ENCODE data around the gene CCNYL1.
"Not testable (repeated sequence)": the region's sequence is repeated elsewhere in the genome, so short reads cannot be mapped to it uniquely, and the experiment has no call there.

The CCNYL1 gene

DNA sequence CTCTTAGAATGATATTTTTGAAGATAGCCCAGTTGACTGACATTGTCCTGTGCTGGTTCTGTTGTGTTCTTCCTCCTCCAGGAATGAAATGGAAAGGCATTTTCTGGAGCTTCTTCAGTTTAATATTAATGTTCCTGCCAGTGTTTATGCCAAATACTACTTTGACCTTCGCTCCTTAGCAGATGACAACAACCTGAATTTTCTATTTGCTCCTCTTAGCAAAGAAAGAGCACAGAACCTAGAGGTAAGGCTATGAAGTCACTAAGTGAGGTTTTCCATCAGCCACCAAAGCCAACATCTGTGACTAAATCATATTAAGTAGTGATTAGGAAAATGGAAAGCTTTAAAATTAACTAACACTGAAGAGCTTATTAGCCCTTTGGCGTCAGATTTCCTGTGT is 39.4 kb downstream of the CCNYL1 start:
- H3K27me3 ChIP-seq (ENCODE audit: control insufficient read depth in 1 of 2, insufficient read depth in 2 of 2, low read length in 2 of 2), result no peaks in the 10 kb centered on the region
- no peaks in the 10 kb centered on the region for H3K9me3 ChIP-seq (ENCODE audit: control insufficient read depth in 2 of 2, low read length in 2 of 2)
- H3K36me3 ChIP-seq (ENCODE audit: control insufficient read depth in 2 of 2, insufficient read depth in 2 of 2, low read length in 2 of 2), result peaks cover 11 to 13% of the 10 kb centered on the region in 2 donors
- peaks cover 3% of the 10 kb centered on the region for H3K4me1 ChIP-seq (ENCODE audit: control insufficient read depth, insufficient read depth, low read length)
- H3K4me3 ChIP-seq (ENCODE audit: low read length in 2 of 2), result no peak overlapping the region
- no peak overlapping the region for H3K27ac ChIP-seq (ENCODE audit: low read length)
- no peak overlapping the region for H3K9ac ChIP-seq (ENCODE audit: low read length in 2 of 2)

DNA sequence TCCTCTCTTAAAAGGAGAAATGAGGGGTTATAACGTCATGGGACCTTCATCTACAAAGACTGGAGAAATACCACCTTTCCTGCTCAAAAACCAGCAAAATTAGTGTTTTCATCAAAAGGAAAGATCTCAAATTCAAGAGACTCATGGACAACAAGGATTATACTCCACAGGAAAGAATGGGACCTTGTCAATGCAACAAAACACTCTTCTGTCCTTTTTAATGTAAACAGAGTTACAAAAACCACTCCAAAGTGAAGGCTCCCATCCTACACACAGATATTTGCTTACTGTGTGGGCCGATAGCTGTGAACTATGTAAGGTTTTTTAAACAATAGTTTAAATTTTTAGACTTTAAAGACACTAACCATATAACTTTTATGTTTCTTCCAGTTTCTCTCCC is 42.2 kb downstream of the CCNYL1 start:
- H3K4me3 ChIP-seq (ENCODE audit: low read length in 2 of 2), result not testable (repeated sequence)

DNA sequence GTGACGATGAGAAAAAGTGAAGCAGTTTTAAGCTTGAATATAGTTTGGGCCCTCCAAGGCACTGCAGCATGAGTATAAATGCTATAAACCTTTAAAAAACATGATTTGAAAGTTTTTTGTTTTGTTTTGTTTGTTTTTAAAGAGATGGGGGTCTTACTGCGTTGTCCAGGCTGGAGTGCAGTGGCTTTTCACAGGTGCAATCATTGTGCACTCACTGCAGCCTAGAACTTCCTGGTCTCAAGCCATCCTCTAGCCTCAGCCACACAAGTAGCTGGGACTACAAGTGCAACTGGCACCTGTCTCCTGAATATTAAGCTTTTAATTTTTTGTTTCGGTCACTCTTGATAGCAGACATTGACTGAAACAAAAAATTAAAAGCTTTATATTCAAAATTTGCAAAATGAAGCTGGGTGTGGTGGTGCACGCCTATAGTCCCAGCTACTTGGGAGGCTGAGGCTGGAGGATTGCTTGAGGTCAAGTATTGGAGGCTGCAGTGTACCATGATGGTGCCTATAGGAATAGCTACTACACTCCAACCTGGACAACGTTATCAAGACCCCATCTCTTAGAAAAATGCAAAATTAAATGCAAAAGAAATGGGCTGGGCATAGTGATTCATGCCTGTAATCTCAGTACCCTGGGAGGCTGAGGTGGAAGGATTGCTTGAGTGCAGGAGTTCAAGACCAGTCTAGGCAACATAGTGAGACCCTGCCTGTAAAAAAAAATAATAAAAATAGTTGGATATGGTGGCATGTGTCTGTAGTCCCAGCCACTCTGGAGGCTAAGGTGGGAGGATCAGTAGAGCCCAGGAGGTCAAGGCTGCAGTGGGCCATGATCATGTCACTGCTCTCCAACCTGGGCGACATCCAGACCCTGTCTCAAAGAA is 43.3 kb downstream of the CCNYL1 start:
- H3K9me3 ChIP-seq (ENCODE audit: control insufficient read depth in 2 of 2, low read length in 2 of 2), result no peaks in the 10 kb centered on the region
- no peak overlapping the region for H3K4me3 ChIP-seq (ENCODE audit: low read length in 2 of 2)
- H3K27ac ChIP-seq (ENCODE audit: low read length), result no peak overlapping the region
- H3K9ac ChIP-seq (ENCODE audit: low read length in 2 of 2), result no peak overlapping the region
- peaks cover 9 to 18% of the 10 kb centered on the region in 2 donors for H3K36me3 ChIP-seq (ENCODE audit: control insufficient read depth in 2 of 2, insufficient read depth in 2 of 2, low read length in 2 of 2)
- no peaks in the 10 kb centered on the region for H3K27me3 ChIP-seq (ENCODE audit: control insufficient read depth in 1 of 2, insufficient read depth in 2 of 2, low read length in 2 of 2)
- no peaks in the 10 kb centered on the region for H3K4me1 ChIP-seq (ENCODE audit: control insufficient read depth, insufficient read depth, low read length)

More for the DNA sequence above, 42.2 kb downstream of the CCNYL1 start:
- H3K36me3 ChIP-seq (ENCODE audit: control insufficient read depth in 2 of 2, insufficient read depth in 2 of 2, low read length in 2 of 2), result peaks cover 10 to 13% of the 10 kb centered on the region in 2 donors
- not testable (repeated sequence) for H3K9me3 ChIP-seq (ENCODE audit: control insufficient read depth in 2 of 2, low read length in 2 of 2); H3K27ac ChIP-seq (ENCODE audit: low read length); H3K27me3 ChIP-seq (ENCODE audit: control insufficient read depth in 1 of 2, insufficient read depth in 2 of 2, low read length in 2 of 2); H3K4me1 ChIP-seq (ENCODE audit: control insufficient read depth, insufficient read depth, low read length); H3K9ac ChIP-seq (ENCODE audit: low read length in 2 of 2)

DNA sequence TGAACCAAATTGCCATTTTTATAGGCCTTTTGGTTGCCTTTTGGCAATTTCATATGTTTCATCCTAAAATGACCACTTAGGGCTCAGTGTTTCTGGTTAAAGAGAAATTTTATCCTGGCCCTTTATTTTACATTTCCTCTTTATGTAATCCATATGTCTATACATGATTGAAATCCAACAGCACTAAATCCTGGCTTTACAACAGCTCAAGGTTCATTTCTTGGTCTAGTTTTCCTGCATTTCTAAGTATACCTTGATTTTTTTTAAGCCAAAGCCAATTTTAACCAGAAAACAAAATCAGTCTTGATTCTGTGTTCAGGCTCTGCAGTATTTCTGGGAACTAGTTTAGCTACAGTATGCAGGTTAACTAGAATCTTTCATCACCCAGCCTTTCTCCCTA is 46.6 kb downstream of the CCNYL1 start:
- Histone ChIP-seq H3K9ac (ENCODE audit: low read length in 2 of 2) (no peak overlapping the region), H3K27ac (ENCODE audit: low read length) (no peak overlapping the region), H3K27me3 (ENCODE audit: control insufficient read depth in 1 of 2, insufficient read depth in 2 of 2, low read length in 2 of 2) (no peaks in the 10 kb centered on the region), H3K9me3 (ENCODE audit: control insufficient read depth in 2 of 2, low read length in 2 of 2) (no peaks in the 10 kb centered on the region), H3K4me1 (ENCODE audit: control insufficient read depth, insufficient read depth, low read length) (no peaks in the 10 kb centered on the region), H3K4me3 (ENCODE audit: low read length in 2 of 2) (no peak overlapping the region), H3K36me3 (ENCODE audit: control insufficient read depth in 2 of 2, insufficient read depth in 2 of 2, low read length in 2 of 2) (peaks cover 22 to 34% of the 10 kb centered on the region in 2 donors)

DNA sequence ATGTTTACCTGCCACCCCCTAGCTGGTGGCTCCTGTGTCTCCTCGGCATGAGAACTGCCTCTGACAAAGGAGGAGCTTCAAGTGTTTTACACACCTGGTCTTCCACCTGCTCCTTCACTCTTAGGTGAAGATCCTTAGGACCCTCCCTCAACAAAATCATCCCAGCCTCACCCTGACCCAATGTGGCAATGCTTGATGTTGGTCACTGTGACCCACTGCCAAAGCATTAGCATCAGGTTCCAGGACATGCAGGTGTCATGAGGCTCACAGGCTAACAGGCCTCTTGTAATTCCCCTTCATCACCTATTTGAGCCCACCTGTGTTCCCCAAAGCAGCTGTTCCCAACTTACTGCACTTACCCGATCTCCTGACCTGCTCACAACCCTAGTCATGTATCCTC is 48.5 kb downstream of the CCNYL1 start:
- Histone ChIP-seq H3K4me3 (ENCODE audit: low read length in 2 of 2) (no peak overlapping the region), H3K9me3 (ENCODE audit: control insufficient read depth in 2 of 2, low read length in 2 of 2) (no peaks in the 10 kb centered on the region), H3K4me1 (ENCODE audit: control insufficient read depth, insufficient read depth, low read length) (no peaks in the 10 kb centered on the region), H3K36me3 (ENCODE audit: control insufficient read depth in 2 of 2, insufficient read depth in 2 of 2, low read length in 2 of 2) (peaks cover 20 to 28% of the 10 kb centered on the region in 2 donors), H3K27ac (ENCODE audit: low read length) (no peak overlapping the region), H3K9ac (ENCODE audit: low read length in 2 of 2) (no peak overlapping the region), H3K27me3 (ENCODE audit: control insufficient read depth in 1 of 2, insufficient read depth in 2 of 2, low read length in 2 of 2) (no peaks in the 10 kb centered on the region)

DNA sequence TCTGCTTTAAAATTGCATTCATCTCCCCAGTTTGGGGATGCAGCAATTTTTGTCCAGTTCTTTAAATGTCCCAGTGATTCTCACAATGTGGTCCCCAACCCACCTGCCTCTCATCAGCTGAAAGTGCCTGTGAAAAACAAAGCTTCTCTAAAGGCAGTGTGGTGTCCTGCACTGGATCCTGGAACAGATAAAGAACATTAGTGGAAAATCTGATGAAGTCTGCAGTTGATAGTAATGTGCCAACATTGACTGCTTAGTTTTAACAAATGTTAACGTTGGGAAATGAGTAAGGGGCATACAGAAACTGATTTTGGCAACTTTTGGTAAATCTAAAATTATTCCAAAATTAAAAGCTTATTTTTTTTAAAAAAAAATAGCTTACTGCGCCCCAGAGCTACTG is 49.0 kb downstream of the CCNYL1 start:
- Histone ChIP-seq H3K4me1 (ENCODE audit: control insufficient read depth, insufficient read depth, low read length) (peaks cover under 1% of the 10 kb centered on the region), H3K36me3 (ENCODE audit: control insufficient read depth in 2 of 2, insufficient read depth in 2 of 2, low read length in 2 of 2) (peaks cover 17 to 27% of the 10 kb centered on the region in 2 donors), H3K9me3 (ENCODE audit: control insufficient read depth in 2 of 2, low read length in 2 of 2) (no peaks in the 10 kb centered on the region)

DNA sequence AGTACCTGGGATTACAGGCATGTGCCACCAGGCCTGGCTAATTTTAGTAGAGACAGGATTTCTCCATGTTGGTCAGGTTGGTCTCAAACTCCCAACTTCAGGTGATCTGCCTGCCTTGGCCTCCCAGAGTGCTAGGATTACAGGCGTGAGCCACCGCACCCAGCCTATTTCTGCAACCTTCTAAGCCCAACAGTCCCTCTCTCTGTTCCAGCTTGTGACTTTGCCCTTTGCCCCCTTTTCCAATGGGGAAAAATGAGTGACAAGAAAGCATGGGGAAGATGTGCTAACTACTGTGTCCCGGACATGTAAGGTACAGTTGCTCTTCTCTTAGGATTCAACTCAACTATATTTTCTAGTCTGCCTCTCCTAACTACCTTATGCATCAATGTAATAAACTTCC is 50.0 kb downstream of the CCNYL1 start:
- not testable (repeated sequence) for H3K27ac ChIP-seq (ENCODE audit: low read length); H3K4me3 ChIP-seq (ENCODE audit: low read length in 2 of 2); H3K9me3 ChIP-seq (ENCODE audit: control insufficient read depth in 2 of 2, low read length in 2 of 2); H3K9ac ChIP-seq (ENCODE audit: low read length in 2 of 2); H3K4me1 ChIP-seq (ENCODE audit: control insufficient read depth, insufficient read depth, low read length); H3K27me3 ChIP-seq (ENCODE audit: control insufficient read depth in 1 of 2, insufficient read depth in 2 of 2, low read length in 2 of 2)
- peaks cover 17 to 27% of the 10 kb centered on the region in 2 donors for H3K36me3 ChIP-seq (ENCODE audit: control insufficient read depth in 2 of 2, insufficient read depth in 2 of 2, low read length in 2 of 2)

More for the DNA sequence above, 49.0 kb downstream of the CCNYL1 start:
- H3K27me3 ChIP-seq (ENCODE audit: control insufficient read depth in 1 of 2, insufficient read depth in 2 of 2, low read length in 2 of 2), result no peaks in the 10 kb centered on the region
- no peak overlapping the region for H3K4me3 ChIP-seq (ENCODE audit: low read length in 2 of 2)
- no peak overlapping the region for H3K9ac ChIP-seq (ENCODE audit: low read length in 2 of 2)
- no peak overlapping the region for H3K27ac ChIP-seq (ENCODE audit: low read length)

DNA sequence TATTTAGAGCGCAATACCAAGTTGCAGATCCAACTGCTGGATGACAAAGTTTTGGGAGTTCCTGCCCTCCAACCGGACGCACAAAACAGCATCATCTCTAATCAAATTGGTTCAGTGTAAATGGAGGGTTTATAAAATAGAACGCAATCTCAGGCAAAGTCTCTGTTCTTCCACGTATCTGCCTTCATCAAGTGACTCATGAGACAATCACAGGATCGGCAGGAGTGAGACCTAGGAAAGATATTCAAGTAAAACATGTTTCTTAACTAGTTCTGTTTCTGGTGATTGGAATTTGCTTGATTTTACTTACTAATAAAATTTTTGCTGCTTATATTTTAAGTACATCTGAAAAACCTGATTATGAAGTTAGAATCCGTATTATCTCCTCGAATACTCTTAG is 50.7 kb downstream of the CCNYL1 start:
- Histone ChIP-seq H3K36me3 (ENCODE audit: control insufficient read depth in 2 of 2, insufficient read depth in 2 of 2, low read length in 2 of 2) (peaks cover 17 to 31% of the 10 kb centered on the region in 2 donors), H3K27me3 (ENCODE audit: control insufficient read depth in 1 of 2, insufficient read depth in 2 of 2, low read length in 2 of 2) (no peaks in the 10 kb centered on the region), H3K9me3 (ENCODE audit: control insufficient read depth in 2 of 2, low read length in 2 of 2) (no peaks in the 10 kb centered on the region), H3K9ac (ENCODE audit: low read length in 2 of 2) (no peak overlapping the region), H3K27ac (ENCODE audit: low read length) (no peak overlapping the region), H3K4me3 (ENCODE audit: low read length in 2 of 2) (no peak overlapping the region), H3K4me1 (ENCODE audit: control insufficient read depth, insufficient read depth, low read length) (peaks cover 13% of the 10 kb centered on the region)

DNA sequence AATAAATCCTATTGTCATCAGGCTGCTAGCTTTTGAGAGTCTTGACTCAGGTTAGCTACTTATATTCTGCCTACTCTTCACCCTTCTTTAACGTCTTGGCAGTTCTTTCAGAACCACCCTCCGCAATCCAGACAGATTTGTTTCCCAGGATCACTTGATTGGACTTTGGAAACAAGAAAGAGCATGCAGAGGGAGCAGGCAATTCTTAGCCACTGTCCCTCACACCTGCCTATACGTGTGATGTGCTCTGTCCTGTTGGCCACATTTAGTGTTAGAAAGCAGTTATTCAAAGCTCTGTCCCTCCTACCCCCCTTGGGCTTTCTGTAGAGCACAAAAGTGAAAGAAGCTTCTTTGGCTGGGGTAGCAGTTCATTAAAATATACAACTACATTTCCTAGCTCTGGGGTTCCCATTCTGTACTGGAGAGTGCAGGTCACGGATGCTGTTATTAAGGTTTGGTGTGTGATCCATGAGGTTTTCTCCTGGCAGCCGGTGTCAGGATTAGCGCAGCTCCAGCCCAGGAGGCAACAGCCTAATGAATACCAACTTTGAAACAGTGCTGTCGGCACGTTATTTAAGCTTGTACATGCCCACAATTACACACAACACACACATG is 52.0 kb downstream of the CCNYL1 start:
- H3K4me3 ChIP-seq (ENCODE audit: low read length in 2 of 2), result peak overlapping the region; percentile 15 to 61
- H3K36me3 ChIP-seq (ENCODE audit: control insufficient read depth in 2 of 2, insufficient read depth in 2 of 2, low read length in 2 of 2), result peaks cover 23 to 39% of the 10 kb centered on the region in 2 donors
- H3K4me1 ChIP-seq (ENCODE audit: control insufficient read depth, insufficient read depth, low read length), result peaks cover 26% of the 10 kb centered on the region
- H3K9ac ChIP-seq (ENCODE audit: low read length in 2 of 2), result peak overlapping the region; percentile 1 to 43
- peak overlapping the region; percentile 37 for H3K27ac ChIP-seq (ENCODE audit: low read length)
- no peaks in the 10 kb centered on the region for H3K9me3 ChIP-seq (ENCODE audit: control insufficient read depth in 2 of 2, low read length in 2 of 2)
- no peaks in the 10 kb centered on the region for H3K27me3 ChIP-seq (ENCODE audit: control insufficient read depth in 1 of 2, insufficient read depth in 2 of 2, low read length in 2 of 2)

DNA sequence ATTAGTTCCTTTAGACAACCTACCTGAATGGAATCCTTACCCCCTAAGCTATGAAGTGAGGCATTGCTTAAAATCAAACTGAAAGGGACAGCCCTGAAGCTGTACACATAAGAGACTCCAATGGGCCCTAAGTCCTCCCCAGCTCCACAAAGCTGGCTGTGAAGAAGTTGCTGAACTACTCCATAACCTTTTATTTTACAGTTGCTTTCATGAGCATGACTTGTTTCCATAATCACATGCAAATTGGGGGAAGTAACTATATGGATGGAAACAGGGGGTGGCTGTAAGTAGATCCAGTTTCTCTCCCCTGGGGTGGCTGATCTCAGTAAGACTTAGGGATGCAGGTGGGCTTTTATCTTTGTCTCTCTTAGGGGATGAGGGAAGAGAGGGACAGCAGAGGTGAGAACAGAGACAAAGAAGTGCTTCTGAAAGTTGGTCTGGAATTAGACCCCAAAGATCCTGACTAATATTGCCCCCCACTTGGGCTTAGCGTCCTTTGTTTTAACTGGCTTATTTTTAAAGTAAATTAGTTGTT is 52.7 kb downstream of the CCNYL1 start:
- H3K36me3 ChIP-seq (ENCODE audit: control insufficient read depth in 2 of 2, insufficient read depth in 2 of 2, low read length in 2 of 2), result peaks cover 23 to 36% of the 10 kb centered on the region in 2 donors
- peaks cover 28% of the 10 kb centered on the region for H3K4me1 ChIP-seq (ENCODE audit: control insufficient read depth, insufficient read depth, low read length)
- no peaks in the 10 kb centered on the region for H3K9me3 ChIP-seq (ENCODE audit: control insufficient read depth in 2 of 2, low read length in 2 of 2)
- H3K9ac ChIP-seq (ENCODE audit: low read length in 2 of 2), result peak overlapping the region in 1 of 2 donors; percentile 43
- no peak overlapping the region for H3K27ac ChIP-seq (ENCODE audit: low read length)
- H3K27me3 ChIP-seq (ENCODE audit: control insufficient read depth in 1 of 2, insufficient read depth in 2 of 2, low read length in 2 of 2), result no peaks in the 10 kb centered on the region
- peak overlapping the region; percentile 15 to 61 for H3K4me3 ChIP-seq (ENCODE audit: low read length in 2 of 2)

Measured in stomach smooth muscle (tissue), 2 donors.